Activated CD8-positive, alpha-beta memory T cell treated with anti-CD3 and anti-CD28 coated beads for 4 hours (primary cell): ENCODE data around the gene GTF3C2.
"Not testable (repeated sequence)": the region's sequence is repeated elsewhere in the genome, so short reads cannot be mapped to it uniquely, and the experiment has no call there.

ENCODE experiments used
- DNase-seq, 2 donors: peaks; one replicate each; pipeline ENCODE4 v3.0.0-alpha.2; 2020; ENCODE audit warnings: low read depth in 2 of 2

The GTF3C2 gene

GRCh38 chr2:27373567-27373966 is 17.0 kb upstream of the GTF3C2 start:
- no peak for DNase-seq

GRCh38 chr2:27372937-27373336 is 16.4 kb upstream of the GTF3C2 start:
- DNase-seq: no peak

- DNase-seq: no peak
These were observed 14.5 kb upstream of the GTF3C2 start for GRCh38 chr2:27370816-27371620.

GRCh38 chr2:27370026-27370815 is 13.7 kb upstream of the GTF3C2 start, which contains the start of the genes EIF2B4 and SNX17:
Gene EIF2B4, minus strand, starts transcription at chr2:27370338. Its CDS starts 24 bp downstream, at chr2:27370314.
Gene SNX17, plus strand, starts transcription at chr2:27370616. Its CDS starts 128 bp downstream, at chr2:27370744.
- DNase-seq: peak; percentile 98

- DNase-seq: no peak
These were observed 13.0 kb upstream of the GTF3C2 start for GRCh38 chr2:27369471-27370025.

GRCh38 chr2:27363933-27364332 is 7.4 kb upstream of the GTF3C2 start:
- DNase-seq: no peak

GRCh38 chr2:27362678-27363420 is 6.3 kb upstream of the GTF3C2 start:
- no peak for DNase-seq

GRCh38 chr2:27356056-27356381 is 545 bp downstream of the GTF3C2 start:
- peak in 1 of 2 donors; percentile 6 for DNase-seq

GRCh38 chr2:27354597-27354927 is 2.0 kb downstream of the GTF3C2 start:
- DNase-seq: no peak

- DNase-seq: no peak
These were observed 2.6 kb downstream of the GTF3C2 start for GRCh38 chr2:27353762-27354596.

GRCh38 chr2:27353386-27353761 is 3.2 kb downstream of the GTF3C2 start:
- DNase-seq: not testable (repeated sequence)

GRCh38 chr2:27351802-27352598 is 4.6 kb downstream of the GTF3C2 start:
- no peak for DNase-seq

GRCh38 chr2:27350106-27350693 is 6.4 kb downstream of the GTF3C2 start:
- DNase-seq: no peak

- no peak for DNase-seq
These were observed 8.9 kb downstream of the GTF3C2 start for GRCh38 chr2:27347641-27348040.

GRCh38 chr2:27336173-27336572 is 20.4 kb downstream of the GTF3C2 start:
- no peak for DNase-seq

- DNase-seq: no peak
These were observed 21.3 kb downstream of the GTF3C2 start for GRCh38 chr2:27335311-27335710.

GRCh38 chr2:27324720-27325119 is 31.8 kb downstream of the GTF3C2 start:
- no peak for DNase-seq

- no peak for DNase-seq
These were observed 32.8 kb downstream of the GTF3C2 start for GRCh38 chr2:27323596-27324285.
